Inflammatory macrophage treated with lipopolysaccharide for 4 hours (primary cell): ENCODE results near the gene DNAJB11.
"Not testable (repeated sequence)": the region's sequence is repeated elsewhere in the genome, so short reads cannot be mapped to it uniquely, and the experiment has no call there.

Experiments used
- DNase-seq: peaks from one replicate; pipeline ENCODE4 v3.0.0-alpha.2; 2020

The DNAJB11 gene

DNA sequence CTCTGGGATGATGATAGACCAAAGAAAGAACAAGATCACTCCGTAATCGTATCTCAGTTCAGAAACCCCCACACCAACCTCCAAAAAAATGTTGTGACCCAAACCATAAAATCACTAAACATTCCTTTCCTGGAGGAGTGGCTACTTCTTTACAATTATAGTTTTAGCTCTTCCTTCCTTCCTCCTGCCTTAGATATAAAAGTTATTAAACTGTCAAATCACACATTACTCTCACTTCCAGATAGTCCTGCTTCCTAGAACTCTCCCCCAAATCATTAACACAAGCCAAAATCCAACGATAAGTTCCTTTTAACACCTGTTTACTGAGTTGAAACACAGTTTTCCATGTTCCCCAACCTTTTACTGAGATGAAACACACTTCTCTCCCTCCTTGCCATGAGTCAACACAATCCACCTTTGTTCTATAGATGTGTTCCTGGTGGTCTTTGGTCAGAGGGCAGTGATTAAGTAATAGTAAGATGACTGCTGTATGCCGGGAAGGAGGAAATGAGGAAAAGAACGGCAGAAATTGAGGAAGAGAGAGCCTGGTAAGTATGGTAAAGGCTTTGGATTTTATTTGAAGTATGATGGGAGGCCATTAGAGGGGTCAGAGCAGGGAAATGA is 18.0 kb upstream of the DNAJB11 start:
- no peak for DNase-seq

DNA sequence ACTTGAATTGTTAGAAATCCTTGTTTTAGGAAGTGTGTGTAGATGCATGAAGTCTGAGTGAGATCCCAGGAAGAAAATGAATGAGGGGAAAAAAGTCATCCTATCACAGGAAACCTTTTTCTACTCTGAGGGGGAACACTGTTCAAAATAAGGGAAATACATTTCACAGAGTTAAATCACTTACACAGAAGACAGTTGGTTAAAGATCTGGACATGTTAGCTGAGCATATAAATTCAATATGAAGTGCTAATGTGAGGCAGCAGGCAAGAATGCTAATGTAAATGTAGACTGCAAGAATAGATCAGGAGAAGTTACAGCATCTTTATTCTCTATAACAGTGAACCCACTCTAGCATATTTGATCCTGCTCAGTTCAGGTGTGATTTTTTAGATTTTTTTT is 5.9 kb upstream of the DNAJB11 start:
- DNase-seq, result no peak

DNA sequence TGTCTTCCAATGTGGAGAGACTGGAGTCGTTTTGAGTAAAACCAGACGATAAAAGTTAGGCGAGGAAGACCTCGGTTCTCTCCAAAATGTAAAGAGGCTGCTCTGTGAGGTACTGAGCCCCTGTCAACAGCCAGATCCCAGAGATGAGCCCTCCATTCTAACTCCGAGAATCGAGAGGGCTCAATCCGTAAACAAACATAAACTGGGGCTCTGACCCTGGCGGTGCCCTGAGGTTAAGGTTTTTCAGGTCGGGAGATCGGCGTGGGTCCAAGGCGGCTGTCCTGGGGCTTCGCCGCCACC is 3.8 kb upstream of the DNAJB11 start:
- DNase-seq, result no peak

DNA sequence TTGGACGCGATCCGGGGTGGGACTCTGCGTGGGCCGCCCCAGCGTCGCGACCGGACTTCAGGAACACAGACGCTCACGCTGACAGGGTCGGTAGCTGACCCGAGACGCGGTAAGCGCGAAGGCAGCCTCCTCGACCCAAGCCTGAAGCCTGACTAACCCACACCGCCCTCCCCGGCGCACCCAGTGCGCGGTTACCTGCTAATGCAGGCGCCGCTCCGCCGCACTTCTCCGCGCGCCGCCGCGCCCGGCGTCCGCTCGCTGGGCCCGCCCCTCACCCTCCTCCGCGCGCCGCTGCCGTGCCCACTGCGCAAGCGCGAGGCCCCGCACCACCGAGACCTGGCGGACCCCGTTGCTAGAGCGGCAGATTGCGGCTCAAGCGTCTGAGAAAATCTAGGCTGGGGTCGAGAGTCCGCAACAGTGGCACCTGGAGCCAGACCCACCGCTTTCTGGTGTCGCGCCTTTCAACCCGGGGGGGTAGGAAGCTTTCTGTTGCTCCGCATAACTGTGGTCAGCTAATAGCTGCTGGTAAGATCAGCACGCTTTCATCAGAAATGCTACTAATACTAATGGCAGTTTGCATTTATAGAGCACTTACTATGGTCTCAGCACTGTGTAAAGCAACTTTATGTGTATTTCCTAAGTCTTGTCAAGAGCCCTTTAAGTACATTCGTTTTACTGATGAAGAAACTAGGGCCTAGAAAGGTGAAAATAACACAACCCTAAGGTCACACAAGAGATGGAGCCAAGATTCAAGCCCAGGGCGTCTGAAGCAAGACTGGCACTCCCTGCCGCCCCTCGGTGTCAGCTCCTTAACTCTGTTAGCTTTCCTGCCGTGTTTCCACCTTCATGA is 3.2 kb upstream of the DNAJB11 start, which contains the start of gene TBCCD1:
TSS of gene TBCCD1 (minus strand) at position 268 of the 850 bp plus-strand sequence. CDS start 3,010 bp downstream, outside the sequence.
- peak; percentile 80 for DNase-seq

DNA sequence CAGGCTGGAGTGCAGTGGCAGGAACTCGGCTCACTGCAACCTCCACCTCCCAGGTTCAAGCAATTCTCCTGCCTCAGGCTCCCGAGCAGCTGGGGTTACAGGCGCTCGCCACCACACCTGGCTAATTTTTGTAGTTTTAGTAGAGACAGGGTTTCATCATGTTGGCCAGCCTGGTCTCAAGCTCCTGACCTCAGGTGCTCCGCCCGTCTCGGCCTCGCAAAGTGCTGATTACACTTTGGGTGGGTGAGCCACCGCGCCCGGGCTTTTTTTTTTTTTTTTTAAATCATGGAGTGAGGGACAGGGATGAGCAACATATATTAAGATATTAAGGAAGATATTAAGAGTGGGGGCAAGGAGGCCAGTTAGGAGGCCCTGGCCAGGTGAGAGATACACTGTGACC is 1.2 kb upstream of the DNAJB11 start:
- DNase-seq, result not testable (repeated sequence)

DNA sequence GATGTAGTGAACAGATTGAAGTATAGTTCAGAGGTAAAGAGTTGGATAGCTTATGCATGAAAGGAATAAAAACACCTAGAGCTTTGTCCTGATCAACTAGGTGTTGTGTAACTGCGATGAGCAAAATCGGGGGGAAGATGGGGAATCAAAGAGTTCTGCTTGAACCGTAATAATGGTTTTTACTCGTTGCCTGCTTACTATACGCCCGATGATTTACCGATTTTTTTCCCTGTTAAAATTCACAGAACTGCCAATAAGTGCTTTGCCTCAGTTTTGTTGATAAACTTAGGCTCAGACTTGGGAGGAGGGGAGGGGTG is 783 bp upstream of the DNAJB11 start:
- no peak for DNase-seq

DNA sequence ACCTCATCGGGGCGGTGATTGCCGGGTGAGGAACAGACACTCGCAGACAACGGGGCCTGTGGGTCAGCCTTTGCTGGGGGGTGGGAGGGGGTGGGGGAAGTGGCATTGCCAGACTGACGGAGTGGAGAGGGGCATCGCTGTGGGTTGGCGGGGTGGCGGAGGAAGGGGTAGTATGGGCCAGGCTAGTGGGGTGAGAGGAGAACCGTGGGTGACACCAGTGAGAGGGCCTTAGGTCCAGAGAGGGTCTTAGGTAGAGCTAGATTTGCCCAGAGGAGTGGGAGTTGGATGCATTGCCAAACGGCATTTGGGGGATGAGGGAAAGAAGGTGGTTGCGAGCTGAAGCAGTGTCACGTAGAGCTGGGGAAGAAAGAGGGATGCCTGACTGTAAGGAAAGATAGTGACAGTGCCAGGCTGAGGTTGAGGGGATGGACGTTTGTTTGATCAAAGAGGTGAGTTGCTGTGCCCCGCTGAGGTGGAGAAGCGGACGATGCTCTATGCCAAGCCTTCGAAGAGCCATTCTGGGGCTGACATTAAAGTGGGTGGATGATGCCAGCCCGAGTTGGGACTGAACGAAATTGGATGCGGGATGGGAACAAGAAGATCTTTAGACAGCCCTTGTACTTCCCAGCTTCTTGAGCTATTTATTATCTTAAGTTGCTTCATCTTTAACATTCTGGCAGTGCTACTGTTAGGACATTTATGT is 572 bp downstream of the DNAJB11 start:
- DNase-seq, result no peak

DNA sequence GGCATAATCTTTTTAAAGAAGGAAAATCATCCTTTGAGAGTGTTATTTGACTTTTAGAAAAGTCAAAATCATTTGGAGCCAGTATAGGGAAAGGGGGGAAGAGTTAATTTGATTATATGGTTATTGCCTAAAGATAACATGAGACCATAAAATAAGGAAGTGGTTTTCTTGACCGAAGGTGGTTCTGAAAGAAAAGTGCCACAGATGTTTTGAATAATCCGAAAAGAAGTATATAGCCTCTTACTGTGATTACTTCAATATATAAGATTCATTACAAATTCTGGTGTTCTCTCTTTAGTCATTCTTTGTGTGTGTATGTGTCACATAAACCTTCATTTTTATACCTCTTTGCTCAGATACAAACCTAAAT is 1.1 kb downstream of the DNAJB11 start:
- no peak for DNase-seq

DNA sequence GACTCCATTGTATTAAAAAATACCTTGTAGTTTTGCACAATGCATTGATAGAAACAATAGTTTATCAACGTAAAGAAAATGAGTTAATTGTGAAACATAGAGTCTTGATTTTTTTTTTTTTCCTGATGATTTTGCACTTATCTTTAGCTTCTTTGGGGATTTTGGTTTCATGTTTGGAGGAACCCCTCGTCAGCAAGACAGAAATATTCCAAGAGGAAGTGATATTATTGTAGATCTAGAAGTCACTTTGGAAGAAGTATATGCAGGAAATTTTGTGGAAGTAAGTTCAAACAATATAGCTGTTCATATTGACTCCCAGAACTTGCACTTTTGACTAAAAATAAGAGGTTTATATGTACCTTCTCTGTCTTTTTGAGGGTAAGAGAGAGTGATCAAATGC is 7.0 kb downstream of the DNAJB11 start:
- peak; percentile 23 for DNase-seq

DNA sequence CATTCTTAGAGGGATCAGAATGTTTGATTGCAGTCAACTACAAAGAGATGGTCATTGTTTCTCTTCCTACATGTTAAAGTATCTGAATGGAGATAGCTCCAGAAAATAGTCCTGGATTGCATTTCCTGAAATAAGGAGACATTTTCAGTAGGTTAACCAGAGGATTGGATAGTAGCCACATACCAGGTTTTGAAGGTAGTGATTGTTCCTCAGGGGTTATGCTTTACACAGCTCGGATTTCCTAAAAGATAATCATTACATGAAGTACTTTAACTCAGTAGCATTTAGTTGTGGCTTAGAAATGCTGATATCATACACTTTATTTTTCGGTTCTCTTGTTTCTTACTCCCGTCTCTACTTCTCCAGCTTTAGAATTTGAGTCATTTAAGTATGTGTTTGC is 10.3 kb downstream of the DNAJB11 start:
- no peak for DNase-seq

DNA sequence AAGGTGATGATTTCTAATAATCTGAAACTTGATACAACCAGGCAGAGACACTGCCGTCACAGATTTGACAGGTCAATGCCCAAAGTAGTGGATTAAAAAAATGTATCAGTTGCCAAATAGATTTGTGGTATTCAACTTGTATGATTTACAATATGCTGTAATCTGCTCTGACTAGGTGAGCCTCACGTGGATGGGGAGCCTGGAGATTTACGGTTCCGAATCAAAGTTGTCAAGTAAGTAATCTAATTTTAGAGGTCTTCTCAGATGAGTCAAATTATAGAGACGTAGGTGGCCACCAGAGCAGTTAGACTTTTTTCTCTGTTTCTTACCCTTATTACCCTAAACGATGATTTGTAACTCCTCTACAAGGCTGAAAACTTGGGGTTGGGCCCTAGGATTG is 12.0 kb downstream of the DNAJB11 start:
- DNase-seq, result no peak

DNA sequence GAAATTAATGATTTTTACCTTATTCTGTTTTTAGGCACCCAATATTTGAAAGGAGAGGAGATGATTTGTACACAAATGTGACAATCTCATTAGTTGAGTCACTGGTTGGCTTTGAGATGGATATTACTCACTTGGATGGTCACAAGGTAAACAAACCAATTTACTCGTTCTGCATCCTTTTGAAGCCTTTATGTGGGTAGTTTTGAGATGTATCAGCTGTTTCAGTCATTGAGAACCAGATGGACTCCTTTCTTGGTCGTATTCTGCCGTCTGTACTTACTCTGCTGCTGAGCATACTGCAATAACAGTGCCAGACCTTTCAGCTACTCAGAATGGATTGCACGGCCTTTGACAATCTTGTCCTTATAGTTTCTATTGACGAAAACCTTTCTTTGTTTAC is 13.3 kb downstream of the DNAJB11 start:
- DNase-seq, result no peak

DNA sequence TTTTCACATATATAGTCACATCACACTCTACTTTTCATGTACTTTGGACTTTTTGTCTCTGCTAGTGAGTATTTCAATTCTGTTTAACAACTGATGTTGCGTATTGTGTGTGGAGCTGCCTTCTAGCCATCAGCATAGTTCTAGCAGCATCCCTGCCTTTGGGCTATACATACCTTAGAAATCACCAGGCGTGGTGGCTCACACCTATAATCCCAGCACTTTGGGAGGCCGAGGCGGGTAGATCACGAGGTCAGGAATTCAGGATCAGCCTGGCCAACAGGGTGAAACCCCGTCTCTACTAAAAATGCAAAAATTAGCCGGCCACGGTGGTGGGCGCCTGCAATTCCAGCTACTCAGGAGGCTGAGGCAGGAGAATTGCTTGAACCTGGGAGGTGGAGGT is 15.7 kb downstream of the DNAJB11 start:
- not testable (repeated sequence) for DNase-seq

DNA sequence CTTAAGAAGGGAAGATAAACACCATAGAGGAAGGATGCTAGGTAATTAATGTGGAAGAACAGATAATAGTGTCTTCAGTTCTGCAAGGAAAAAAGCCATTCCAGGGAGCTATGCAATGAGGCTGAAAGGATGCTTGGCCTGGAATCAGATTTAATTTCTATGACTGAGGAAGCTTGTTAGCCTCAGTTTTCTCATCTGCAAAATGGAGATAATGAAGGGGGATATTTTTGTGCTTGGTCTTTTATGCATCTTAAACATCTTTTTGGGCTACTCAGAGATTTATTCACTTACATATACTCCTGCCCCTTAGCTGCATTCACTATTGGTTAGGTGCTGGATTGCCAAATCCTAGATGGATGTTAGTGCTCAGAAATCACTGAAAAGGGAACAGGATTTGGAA is 16.7 kb downstream of the DNAJB11 start:
- DNase-seq, result no peak

DNA sequence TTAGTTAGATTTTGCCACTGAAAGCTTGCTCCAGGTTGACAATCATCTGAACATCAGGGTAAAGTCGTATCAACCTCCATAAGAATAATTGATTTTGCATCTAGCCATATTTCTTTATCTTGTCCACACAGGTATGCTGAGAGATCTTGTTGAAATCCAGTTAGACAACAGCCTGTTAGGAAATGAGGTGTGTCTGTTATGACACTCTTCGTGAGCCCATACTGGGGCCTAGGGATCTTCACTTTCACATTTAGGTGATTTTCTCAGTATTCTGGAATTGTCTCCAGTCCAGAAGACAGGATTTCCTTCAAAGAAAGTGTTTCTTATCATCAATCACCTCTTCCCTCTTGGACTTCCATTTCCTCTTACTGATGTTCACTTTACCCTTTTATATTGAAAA is 18.1 kb downstream of the DNAJB11 start:
- DNase-seq, result no peak

DNA sequence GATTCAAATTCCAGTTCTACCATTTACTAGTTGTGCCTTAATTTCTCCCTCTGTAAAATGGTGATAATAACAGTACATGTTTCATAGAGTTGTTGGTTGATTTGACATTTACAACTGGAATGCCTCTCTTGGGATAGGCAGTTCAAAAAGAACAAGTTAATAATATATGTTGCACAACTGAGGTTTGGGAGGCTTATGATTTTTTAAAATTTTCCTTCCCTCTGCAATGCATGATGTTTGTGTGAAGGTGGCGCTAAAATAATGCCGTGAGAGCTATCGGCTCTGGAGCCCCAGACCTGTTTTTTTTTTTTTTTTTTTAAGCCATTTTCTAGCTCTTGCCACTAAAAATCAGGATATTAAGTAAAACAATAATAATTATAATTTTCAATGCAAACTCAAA is 18.6 kb downstream of the DNAJB11 start:
- no peak for DNase-seq

DNA sequence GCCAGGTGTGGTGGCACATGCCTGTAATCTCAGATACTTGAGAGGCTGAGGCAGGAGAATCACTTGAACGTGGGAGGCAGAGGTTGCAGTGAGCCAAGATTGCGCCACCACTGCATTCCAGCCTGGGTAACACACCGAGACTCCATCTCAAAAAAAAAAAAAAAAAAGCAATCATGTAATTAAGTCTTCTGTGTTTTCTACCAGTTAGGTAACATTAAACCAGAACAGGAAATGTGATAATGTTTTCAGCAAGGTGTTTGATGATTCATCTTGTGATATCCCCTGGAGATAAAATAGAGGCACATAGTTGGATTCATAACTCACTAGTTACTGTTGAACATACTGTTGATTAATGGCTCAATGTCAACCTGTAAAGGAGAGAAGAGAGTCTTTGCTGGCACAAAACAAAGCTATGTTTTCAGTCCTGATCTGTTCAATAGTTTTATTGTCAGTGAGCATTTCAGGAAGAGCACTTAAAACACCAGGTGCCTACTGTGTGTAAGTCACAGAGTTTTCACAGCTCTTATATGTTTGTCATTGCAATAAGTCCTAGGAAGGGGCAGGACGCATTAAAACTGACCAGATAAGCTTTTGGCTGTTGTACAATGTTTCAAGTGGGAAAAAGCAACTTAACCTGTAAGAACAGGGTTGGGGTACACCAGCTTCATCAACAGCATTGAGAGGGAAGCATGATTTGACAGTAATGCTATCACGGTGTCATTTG is 19.5 kb downstream of the DNAJB11 start:
- no peak for DNase-seq

DNA sequence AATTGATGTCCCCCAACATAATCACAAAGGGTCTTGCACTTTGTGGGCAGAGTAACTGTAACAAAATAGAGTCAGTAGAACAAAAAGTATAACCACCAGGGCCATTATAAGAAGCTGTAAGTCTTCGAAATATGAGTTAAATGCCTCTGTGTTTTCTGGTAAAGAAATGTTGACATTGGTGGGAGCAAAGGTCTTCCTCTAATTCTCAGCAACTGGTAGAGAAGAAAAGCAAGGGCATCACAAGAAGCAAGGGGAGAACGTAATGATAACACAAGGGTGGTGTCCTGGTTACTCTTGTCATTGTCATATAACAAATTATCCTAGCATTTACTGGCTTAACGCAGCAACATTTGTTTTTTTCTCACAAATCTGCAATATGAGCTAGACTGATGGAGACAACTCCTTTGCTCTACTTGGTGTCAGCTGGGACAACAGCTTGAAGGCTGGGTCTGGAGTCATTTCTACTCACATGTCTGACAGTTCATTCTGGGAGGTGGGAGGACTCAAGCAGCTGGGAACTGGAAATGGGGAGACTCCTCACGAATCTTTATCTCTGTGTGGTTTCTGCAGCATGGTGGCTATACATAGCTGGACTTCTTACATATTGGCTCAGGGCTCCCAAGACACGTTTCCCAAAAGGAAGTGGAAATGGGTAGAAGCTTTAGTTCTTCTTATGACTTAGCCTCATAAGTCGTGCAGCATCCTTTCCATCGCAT is 20.2 kb downstream of the DNAJB11 start:
- no peak for DNase-seq

DNA sequence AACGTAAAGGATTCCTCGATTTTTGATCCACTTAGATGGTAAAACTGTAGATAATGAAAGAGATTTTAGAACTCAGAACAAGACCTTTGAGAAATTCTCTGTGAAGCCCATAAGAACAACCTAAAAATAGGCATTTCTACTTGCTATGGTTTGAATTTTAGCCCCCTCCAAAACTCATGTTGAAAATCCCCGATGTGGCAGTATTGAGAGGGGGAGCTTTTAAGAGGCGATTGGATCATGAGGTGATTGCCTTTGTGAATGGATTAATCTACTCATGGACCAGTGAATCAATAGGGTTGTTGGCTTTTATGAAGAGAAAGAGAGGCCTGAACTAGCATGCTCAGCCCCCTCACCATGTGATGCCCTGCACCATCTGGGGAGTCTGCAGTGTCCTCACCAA is 22.2 kb downstream of the DNAJB11 start:
- DNase-seq, result no peak

DNA sequence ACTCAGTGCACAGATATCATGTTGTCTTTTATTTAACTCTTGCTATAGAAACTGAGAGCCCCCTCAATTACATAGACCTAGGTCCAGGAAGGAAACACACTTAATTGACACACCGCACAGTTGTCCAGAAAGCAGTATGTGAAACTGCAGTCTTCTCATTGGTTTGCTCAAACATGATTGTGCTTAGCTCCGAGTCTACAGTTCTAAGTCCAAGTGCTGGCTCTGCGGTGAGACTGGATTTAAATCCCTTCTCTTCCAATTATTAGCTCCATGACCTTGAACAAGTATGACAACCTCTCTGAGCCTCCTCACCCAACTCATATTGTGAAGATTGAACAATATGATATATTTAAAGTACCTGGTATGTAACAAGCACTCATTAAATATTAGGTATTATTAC is 23.3 kb downstream of the DNAJB11 start:
- DNase-seq, result no peak

DNA sequence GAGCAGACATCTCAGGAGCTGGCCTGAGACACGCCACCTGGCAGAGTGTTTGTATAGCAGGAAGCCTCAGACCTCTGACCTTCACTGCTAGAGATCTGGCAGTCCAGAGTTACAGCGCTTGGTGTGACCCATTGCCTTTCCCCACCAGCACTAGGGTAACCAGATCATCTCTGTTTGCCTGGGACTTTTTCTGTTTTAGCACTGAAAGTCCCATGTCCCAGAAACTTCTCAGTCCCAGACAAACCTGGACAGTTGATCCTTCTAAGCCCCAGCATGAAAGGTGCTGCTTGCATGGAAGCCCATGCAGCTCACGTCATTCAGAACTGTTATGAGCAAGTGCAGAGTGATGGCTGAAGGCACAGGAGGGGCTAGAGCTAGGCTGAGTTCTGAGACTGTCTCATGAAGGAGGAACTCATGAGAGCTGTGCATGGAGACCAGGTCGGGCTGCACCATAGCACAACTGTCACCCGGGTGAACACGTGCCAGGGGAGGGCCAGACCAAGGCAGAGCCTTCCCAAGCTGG is 24.1 kb downstream of the DNAJB11 start:
- DNase-seq, result no peak

DNA sequence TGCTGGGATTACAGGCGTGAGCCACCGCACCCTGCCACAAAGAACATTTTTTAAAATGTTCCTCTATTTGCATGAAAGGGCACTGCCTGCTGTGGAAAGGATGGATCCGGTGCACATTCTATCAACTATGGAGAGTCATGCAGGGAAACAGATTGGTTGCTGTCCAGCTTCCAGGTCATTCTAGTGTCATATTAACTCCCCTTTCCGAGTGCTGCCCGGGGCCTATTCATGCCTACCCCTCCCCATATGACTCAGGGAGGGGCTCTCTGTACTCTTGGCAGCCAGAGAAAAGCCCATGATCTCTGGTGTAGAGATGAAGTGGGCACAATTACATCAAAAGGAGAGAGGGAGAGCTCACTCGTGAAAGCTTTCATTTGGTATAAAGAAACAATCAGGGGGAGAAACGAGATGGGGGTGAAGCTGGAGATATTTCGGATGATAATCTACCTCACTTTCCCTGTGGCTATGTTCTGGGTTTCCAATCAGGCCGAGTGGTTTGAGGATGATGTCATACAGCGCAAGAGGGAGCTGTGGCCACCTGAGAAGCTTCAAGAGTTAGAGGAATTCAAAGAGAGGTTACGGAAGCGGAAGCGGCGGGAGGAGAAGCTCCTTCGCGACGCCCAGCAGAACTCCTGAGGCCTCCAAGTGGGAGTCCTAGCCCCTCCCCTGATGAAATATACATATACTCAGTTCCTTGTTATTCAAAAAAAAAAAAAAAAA is 26.2 kb downstream of the DNAJB11 start:
- no peak for DNase-seq
